ENCODE data around the gene LAMC2.

LAMC2 gene

DNA sequence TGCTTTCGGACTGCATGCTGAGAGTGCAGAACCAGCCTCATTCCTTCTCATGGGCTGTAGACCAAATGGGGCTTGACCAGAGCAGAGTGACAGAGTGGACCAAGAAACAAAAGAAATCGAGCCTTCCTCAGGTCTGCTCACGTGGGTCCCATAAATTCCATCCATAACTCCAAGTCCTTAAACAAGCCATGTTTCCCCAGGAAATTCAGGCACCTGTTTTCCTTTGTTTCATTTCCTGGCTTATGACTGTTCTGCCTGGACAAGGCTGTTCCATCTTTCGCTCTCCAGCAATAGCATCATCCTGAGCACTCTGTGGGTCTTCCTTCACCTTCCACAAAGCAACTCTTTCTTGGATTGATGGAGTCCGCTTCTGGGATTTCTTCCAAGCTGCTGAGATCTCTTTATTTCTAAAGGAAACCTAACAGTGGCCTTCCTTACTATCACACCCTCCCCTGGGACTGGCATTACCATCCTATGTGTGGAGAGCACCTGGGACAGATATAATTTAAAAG is 63.9 kb downstream of the LAMC2 start:
- H2AK5ac ChIP-seq (ENCODE audit: low read depth, low read length): no peak overlapping the region
- no peaks in the 10 kb centered on the region for H3K79me1 ChIP-seq (ENCODE audit: low read depth, low read length)
- DNase-seq (ENCODE audit: low spot score): no peak
- no peak overlapping the region for H3K4ac ChIP-seq (ENCODE audit: low read length)
- no peaks in the 10 kb centered on the region for H3K36me3 ChIP-seq (replicated peaks in 1 of 2; ENCODE audit: control insufficient read depth in 2 of 2, insufficient read depth in 2 of 2, low read length in 2 of 2)
- no peak overlapping the region for H3K18ac ChIP-seq (ENCODE audit: low read length)
- H3K14ac ChIP-seq (ENCODE audit: low read length): no peak overlapping the region
- no peak overlapping the region for H4K8ac ChIP-seq (ENCODE audit: low read depth, low read length)
- H2BK120ac ChIP-seq (ENCODE audit: low read depth, low read length): no peak overlapping the region
- WGBS, 2 donors (ENCODE audit: extremely low coverage in 2 of 2, insufficient read length in 2 of 2, insufficient replicate concordance in 1 of 2): no CpG with 5 or more reads among the region's 5 CpGs
- H3K4me1 ChIP-seq (ENCODE audit: control insufficient read depth in 2 of 2, insufficient read depth in 1 of 2, low read depth in 1 of 2, low read length in 2 of 2): no peaks in the 10 kb centered on the region
- H3K4me3 ChIP-seq (ENCODE audit: low read length in 2 of 2): no peak overlapping the region
- no peak overlapping the region for H3K27ac ChIP-seq (replicated peaks; ENCODE audit: low read length)
- peaks cover 2 to 3% of the 10 kb centered on the region in 2 donors for H3K9me3 ChIP-seq (replicated peaks in 1 of 2; ENCODE audit: control insufficient read depth in 2 of 2, insufficient read depth in 1 of 2, low read depth in 1 of 2, low read length in 2 of 2)
- H2BK12ac ChIP-seq (ENCODE audit: low read length): no peak overlapping the region
- no peak overlapping the region for H4K91ac ChIP-seq (ENCODE audit: low read depth, low read length, poor library complexity)
- H3K9ac ChIP-seq (ENCODE audit: low read depth, low read length, poor library complexity): no peak overlapping the region
- no peaks in the 10 kb centered on the region for H3K27me3 ChIP-seq (ENCODE audit: control insufficient read depth in 3 of 3, insufficient read depth in 3 of 3, low read depth in 1 of 3, low read length in 3 of 3)
- no peak overlapping the region for H3K23ac ChIP-seq (ENCODE audit: low read depth, low read length, poor library complexity)
- no peak overlapping the region for H3K4me2 ChIP-seq (ENCODE audit: insufficient read depth, low read length, poor library complexity, severe bottlenecking)
- no peak overlapping the region for H2AFZ ChIP-seq (ENCODE audit: low read length)
- H2BK5ac ChIP-seq (ENCODE audit: low read length): no peak overlapping the region
- H2BK15ac ChIP-seq (ENCODE audit: low read length): no peak overlapping the region

DNA sequence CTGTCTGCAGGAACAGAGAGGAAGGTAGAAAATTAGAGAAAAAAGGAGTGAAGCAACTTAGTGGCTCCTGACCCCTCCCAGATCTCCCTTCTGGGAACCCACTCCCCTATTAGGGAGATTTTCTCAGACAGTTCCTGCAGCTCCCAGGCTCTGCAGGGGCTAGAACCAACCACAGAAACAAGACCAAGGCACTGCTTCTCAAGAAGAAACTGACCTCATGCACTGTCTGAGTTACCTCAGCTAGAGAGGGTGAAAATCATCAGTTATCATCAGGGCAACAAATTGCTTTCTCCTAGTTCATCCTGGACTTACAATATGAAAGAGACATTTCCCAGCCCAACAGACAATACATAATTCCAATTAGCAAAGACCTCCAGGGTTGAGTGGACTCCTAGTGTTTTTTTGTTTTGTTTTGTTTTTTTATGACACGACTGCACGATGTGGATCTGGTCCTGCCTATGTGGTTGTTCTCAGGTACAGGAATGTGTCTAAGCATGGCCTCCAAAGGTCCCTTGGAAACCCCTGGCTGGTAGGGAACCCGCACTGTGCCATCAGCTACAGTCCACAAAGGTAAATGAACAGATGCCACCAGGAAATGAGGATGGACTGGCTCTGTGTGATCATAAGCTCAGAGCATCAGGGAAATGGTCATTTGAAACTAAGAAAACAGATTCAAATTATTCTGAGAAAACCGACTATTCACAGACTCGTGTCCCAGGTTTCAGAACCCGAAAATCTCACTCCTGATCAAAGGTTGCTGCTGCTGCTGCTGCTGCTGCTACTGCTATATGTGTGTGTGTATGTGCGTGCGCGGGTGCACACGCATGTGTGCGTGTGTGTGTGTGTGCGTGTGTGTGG is 65.3 kb downstream of the LAMC2 start:
- no peak overlapping the region for H2BK12ac ChIP-seq (ENCODE audit: low read length)
- no peak overlapping the region for H2AK5ac ChIP-seq (ENCODE audit: low read depth, low read length)
- peak overlapping the region; percentile 83 for H4K8ac ChIP-seq (ENCODE audit: low read depth, low read length)
- DNase-seq (ENCODE audit: low spot score): no peak
- H3K4me1 ChIP-seq (ENCODE audit: control insufficient read depth in 2 of 2, insufficient read depth in 1 of 2, low read depth in 1 of 2, low read length in 2 of 2): no peaks in the 10 kb centered on the region
- peaks cover 2 to 3% of the 10 kb centered on the region in 2 donors for H3K9me3 ChIP-seq (replicated peaks in 1 of 2; ENCODE audit: control insufficient read depth in 2 of 2, insufficient read depth in 1 of 2, low read depth in 1 of 2, low read length in 2 of 2)
- no peak overlapping the region for H4K91ac ChIP-seq (ENCODE audit: low read depth, low read length, poor library complexity)
- no peak overlapping the region for H2BK15ac ChIP-seq (ENCODE audit: low read length)
- H3K27ac ChIP-seq (replicated peaks; ENCODE audit: low read length): no peak overlapping the region
- H3K79me1 ChIP-seq (ENCODE audit: low read depth, low read length): no peaks in the 10 kb centered on the region
- H3K36me3 ChIP-seq (replicated peaks in 1 of 2; ENCODE audit: control insufficient read depth in 2 of 2, insufficient read depth in 2 of 2, low read length in 2 of 2): no peaks in the 10 kb centered on the region
- no peak overlapping the region for H3K4ac ChIP-seq (ENCODE audit: low read length)
- no peak overlapping the region for H2BK120ac ChIP-seq (ENCODE audit: low read depth, low read length)
- whole genome bisulfite sequencing, 2 donors (ENCODE audit: extremely low coverage in 2 of 2, insufficient read length in 2 of 2, insufficient replicate concordance in 1 of 2): no CpG with 5 or more reads among the region's 12 CpGs
- H3K14ac ChIP-seq (ENCODE audit: low read length): no peak overlapping the region
- H3K18ac ChIP-seq (ENCODE audit: low read length): no peak overlapping the region
- H3K4me3 ChIP-seq (ENCODE audit: low read length in 2 of 2): no peak overlapping the region
- no peak overlapping the region for H3K4me2 ChIP-seq (ENCODE audit: insufficient read depth, low read length, poor library complexity, severe bottlenecking)
- H3K27me3 ChIP-seq (ENCODE audit: control insufficient read depth in 3 of 3, insufficient read depth in 3 of 3, low read depth in 1 of 3, low read length in 3 of 3): no peaks in the 10 kb centered on the region
- H2BK5ac ChIP-seq (ENCODE audit: low read length): no peak overlapping the region
- H3K9ac ChIP-seq (ENCODE audit: low read depth, low read length, poor library complexity): no peak overlapping the region
- H3K23ac ChIP-seq (ENCODE audit: low read depth, low read length, poor library complexity): no peak overlapping the region
- no peak overlapping the region for H2AFZ ChIP-seq (ENCODE audit: low read length)

GRCh38 chr1:183251959-183252450 is 65.9 kb downstream of the LAMC2 start:
- no peak overlapping the region for H2BK5ac ChIP-seq (ENCODE audit: low read length)
- no peak overlapping the region for H3K27ac ChIP-seq (replicated peaks; ENCODE audit: low read length)
- peaks cover 2 to 3% of the 10 kb centered on the region in 2 donors for H3K9me3 ChIP-seq (replicated peaks in 1 of 2; ENCODE audit: control insufficient read depth in 2 of 2, insufficient read depth in 1 of 2, low read depth in 1 of 2, low read length in 2 of 2)
- no peaks in the 10 kb centered on the region for H3K27me3 ChIP-seq (ENCODE audit: control insufficient read depth in 3 of 3, insufficient read depth in 3 of 3, low read depth in 1 of 3, low read length in 3 of 3)
- H4K91ac ChIP-seq (ENCODE audit: low read depth, low read length, poor library complexity): no peak overlapping the region
- no CpG with 5 or more reads among the region's 8 CpGs for WGBS, 2 donors (ENCODE audit: extremely low coverage in 2 of 2, insufficient read length in 2 of 2, insufficient replicate concordance in 1 of 2)
- peak overlapping the region; percentile 83 for H4K8ac ChIP-seq (ENCODE audit: low read depth, low read length)
- no peak overlapping the region for H2BK12ac ChIP-seq (ENCODE audit: low read length)
- H3K36me3 ChIP-seq (replicated peaks in 1 of 2; ENCODE audit: control insufficient read depth in 2 of 2, insufficient read depth in 2 of 2, low read length in 2 of 2): no peaks in the 10 kb centered on the region
- H3K14ac ChIP-seq (ENCODE audit: low read length): no peak overlapping the region
- no peak overlapping the region for H2BK15ac ChIP-seq (ENCODE audit: low read length)
- no peak overlapping the region for H2AFZ ChIP-seq (ENCODE audit: low read length)
- H2BK120ac ChIP-seq (ENCODE audit: low read depth, low read length): no peak overlapping the region
- DNase-seq (ENCODE audit: low spot score): no peak
- no peak overlapping the region for H3K4ac ChIP-seq (ENCODE audit: low read length)
- no peaks in the 10 kb centered on the region for H3K4me1 ChIP-seq (ENCODE audit: control insufficient read depth in 2 of 2, insufficient read depth in 1 of 2, low read depth in 1 of 2, low read length in 2 of 2)
- H3K79me1 ChIP-seq (ENCODE audit: low read depth, low read length): no peaks in the 10 kb centered on the region
- H3K4me2 ChIP-seq (ENCODE audit: insufficient read depth, low read length, poor library complexity, severe bottlenecking): no peak overlapping the region
- H3K4me3 ChIP-seq (ENCODE audit: low read length in 2 of 2): no peak overlapping the region
- H3K9ac ChIP-seq (ENCODE audit: low read depth, low read length, poor library complexity): no peak overlapping the region
- no peak overlapping the region for H2AK5ac ChIP-seq (ENCODE audit: low read depth, low read length)
- H3K23ac ChIP-seq (ENCODE audit: low read depth, low read length, poor library complexity): no peak overlapping the region
- H3K18ac ChIP-seq (ENCODE audit: low read length): no peak overlapping the region

DNA sequence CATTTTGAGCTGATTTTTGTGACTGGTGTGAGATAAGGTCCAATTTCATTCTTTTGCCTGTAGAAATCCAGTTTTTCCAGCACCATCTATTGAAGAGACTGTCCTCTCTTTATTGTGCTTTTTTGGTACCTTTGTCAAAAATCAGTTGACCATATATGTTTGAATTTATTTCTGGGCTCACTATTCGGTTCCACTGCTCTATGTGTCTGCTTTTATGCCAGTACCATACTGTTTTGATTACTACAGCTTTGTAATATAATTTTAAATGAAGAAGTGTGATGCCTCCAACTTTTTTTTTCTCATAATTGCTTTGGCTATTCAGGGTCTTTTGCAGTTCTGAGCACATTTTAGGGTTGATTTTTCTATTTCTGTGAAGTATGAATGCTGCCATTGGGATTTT is 69.0 kb downstream of the LAMC2 start:
- H3K27ac ChIP-seq (replicated peaks; ENCODE audit: low read length): no peak overlapping the region
- no peak overlapping the region for H2BK5ac ChIP-seq (ENCODE audit: low read length)
- no peak overlapping the region for H2BK15ac ChIP-seq (ENCODE audit: low read length)
- H3K4me1 ChIP-seq (ENCODE audit: control insufficient read depth in 2 of 2, insufficient read depth in 1 of 2, low read depth in 1 of 2, low read length in 2 of 2): no peaks in the 10 kb centered on the region
- H2AK5ac ChIP-seq (ENCODE audit: low read depth, low read length): no peak overlapping the region
- H3K36me3 ChIP-seq (replicated peaks in 1 of 2; ENCODE audit: control insufficient read depth in 2 of 2, insufficient read depth in 2 of 2, low read length in 2 of 2): no peaks in the 10 kb centered on the region
- no peaks in the 10 kb centered on the region for H3K27me3 ChIP-seq (ENCODE audit: control insufficient read depth in 3 of 3, insufficient read depth in 3 of 3, low read depth in 1 of 3, low read length in 3 of 3)
- H3K79me1 ChIP-seq (ENCODE audit: low read depth, low read length): no peaks in the 10 kb centered on the region
- peaks cover 2% of the 10 kb centered on the region in 2 donors for H3K9me3 ChIP-seq (replicated peaks in 1 of 2; ENCODE audit: control insufficient read depth in 2 of 2, insufficient read depth in 1 of 2, low read depth in 1 of 2, low read length in 2 of 2)
- H3K23ac ChIP-seq (ENCODE audit: low read depth, low read length, poor library complexity): no peak overlapping the region
- no peak overlapping the region for H3K9ac ChIP-seq (ENCODE audit: low read depth, low read length, poor library complexity)
- H3K14ac ChIP-seq (ENCODE audit: low read length): no peak overlapping the region
- H4K8ac ChIP-seq (ENCODE audit: low read depth, low read length): no peak overlapping the region
- H3K4ac ChIP-seq (ENCODE audit: low read length): no peak overlapping the region
- no CpG with 5 or more reads among the region's 1 CpG for WGBS, 2 donors (ENCODE audit: extremely low coverage in 2 of 2, insufficient read length in 2 of 2, insufficient replicate concordance in 1 of 2)
- no peak overlapping the region for H3K4me3 ChIP-seq (ENCODE audit: low read length in 2 of 2)
- no peak overlapping the region for H2BK12ac ChIP-seq (ENCODE audit: low read length)
- H2BK120ac ChIP-seq (ENCODE audit: low read depth, low read length): no peak overlapping the region
- H3K4me2 ChIP-seq (ENCODE audit: insufficient read depth, low read length, poor library complexity, severe bottlenecking): no peak overlapping the region
- DNase-seq (ENCODE audit: low spot score): no peak
- H4K91ac ChIP-seq (ENCODE audit: low read depth, low read length, poor library complexity): no peak overlapping the region
- H3K18ac ChIP-seq (ENCODE audit: low read length): no peak overlapping the region
- H2AFZ ChIP-seq (ENCODE audit: low read length): no peak overlapping the region

Measured in neuronal stem cell (in vitro differentiated cells).